GM19452 (cell line): ENCODE data around the gene MZT2A.
"Not testable (repeated sequence)": the region's sequence is repeated elsewhere in the genome, so short reads cannot be mapped to it uniquely, and the experiment has no call there.

Experiments
- ATAC-seq: cut with Tn5 transposase; IDR thresholded peaks from one replicate; pipeline ENCODE4 v1.9.1; 2021; ENCODE audit not compliant: unreplicated experiment

The MZT2A gene

DNA sequence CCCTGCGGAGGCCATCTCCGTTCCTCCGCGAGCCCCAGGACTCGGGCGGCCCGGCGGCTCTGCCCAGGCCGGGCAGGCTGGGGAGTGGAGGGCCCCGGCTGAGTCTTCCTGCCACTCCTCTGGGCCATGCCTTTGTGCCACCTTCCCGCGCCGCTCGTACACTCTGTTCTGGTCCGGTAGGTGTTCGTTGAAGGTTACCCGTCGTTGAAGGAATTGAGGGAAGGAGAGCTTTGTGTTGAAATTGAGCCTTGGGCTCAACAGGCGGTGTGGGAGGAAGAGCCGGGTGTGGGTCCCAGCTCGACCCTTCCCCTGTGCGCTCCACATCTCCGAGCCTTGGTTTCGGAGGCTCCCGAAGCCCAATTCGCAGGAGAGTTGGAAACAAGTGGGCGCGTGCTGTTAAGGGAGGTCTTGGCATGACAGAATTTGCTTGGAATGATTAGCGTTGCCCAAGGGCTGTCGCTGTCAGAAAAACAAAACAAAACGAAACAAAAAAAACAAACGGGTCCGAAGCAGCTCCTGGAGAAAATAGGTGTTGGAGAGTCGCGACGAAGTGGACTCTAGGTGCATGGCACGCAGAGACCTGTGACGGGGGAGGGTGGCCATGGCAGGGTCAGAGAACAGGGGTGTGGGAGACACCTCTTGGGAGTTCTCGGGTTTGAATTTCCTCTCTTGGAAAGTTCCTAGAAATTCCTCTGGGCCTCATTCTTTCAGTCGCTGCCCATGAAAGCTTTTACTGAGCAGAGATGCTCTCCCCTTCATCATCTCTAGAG, 1.2 kb upstream of the MZT2A start:
- peak; percentile 28 for ATAC-seq

DNA sequence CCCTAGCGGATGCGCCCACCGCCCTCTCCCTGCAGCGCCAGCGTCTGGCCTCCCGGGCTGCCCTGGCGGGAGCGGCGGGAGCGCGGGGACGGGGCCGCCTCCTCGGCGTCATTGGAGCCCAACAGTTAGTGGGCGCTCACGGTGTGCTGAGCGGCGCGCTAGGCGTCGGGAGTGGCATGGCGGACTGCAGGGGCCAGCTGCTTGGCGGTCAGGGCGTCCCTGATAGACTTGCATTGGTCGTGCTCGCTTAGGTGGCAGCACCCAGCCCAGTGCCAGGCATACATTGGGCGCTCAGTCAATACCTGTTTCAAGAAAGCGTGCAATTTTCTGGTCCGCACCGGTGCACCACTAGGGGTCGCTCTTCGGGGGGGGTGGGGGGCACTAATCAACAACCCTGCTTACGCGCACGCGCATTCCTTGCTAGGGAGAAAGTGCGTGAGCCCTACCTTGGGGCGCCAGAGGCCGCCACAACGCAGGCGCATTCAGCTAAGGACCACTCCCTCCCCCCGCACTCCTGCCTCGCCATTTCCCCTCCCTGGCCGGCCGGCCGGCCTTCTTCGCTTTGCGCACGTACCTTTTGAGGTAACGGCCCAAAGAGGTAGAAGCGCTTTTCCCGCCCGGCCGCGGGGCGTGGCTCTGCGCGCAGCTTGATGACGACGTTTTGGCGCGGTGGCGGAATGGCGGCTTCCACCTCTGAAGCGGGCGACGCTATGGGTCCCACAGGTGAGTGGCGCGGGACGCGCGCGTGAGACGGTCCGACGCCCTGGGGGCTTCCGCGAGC, 411 bp upstream of the MZT2A start:
- peak; percentile 79 for ATAC-seq

DNA sequence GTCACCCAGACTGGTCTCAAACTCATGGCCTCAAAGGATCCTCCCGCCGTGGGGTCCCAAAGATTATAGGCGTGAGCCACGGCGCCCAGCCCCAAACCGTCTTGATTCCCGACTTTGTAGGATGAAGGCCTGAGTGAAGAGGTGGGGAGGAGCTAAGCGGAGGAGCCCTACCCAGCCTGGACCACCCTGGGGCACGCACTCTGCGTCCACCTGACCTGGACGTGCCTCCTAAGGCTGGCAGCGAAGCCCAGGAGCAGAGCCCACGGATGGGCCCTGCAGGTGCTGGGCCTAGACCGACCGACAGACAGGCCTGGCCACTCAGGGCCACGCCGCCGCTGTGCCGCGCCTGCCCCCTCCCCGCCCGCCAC, 744 bp downstream of the MZT2A start:
- peak; percentile 2 for ATAC-seq

DNA sequence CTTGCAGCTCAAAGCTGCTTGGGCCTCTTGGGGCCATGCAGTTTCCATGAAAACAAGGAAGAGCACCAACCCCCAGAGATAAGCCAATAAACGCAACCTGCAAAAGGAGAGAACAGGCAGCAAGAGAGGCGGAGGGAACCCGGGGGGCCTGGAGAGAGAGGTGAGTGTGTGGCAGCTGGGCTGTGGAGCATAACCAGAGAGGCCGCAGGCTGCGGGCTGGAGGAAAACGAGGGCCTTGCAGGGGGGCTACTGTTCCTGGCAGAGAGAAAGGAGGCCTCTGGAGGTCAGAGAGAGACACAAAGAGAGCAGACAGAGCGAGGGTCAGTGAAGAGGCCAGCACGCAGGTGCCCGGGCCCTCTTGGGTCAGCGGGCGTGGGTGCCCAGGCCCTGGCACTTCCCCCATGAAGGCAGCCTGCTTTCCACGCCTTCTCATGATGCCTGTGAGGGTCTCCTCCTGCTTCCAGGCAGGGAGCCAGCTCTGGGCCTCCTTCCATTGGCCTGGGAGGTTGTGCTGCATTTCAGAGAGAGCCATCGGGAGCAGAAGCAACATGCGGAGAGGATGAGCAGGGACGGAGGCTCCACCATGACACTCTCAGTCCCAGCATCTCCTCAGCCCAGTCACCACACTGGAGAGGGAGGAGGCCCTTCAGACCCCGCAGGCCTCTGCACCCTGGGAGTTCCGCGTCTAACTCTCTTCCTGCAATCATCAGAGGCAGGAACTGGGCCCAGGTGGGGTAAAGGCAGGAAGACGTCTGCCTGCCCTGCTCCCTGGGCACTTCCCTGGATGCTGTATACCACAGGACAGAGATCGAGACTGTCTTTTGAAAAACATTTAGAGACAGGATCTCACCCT, 1.4 kb downstream of the MZT2A start:
- not testable (repeated sequence) for ATAC-seq

DNA sequence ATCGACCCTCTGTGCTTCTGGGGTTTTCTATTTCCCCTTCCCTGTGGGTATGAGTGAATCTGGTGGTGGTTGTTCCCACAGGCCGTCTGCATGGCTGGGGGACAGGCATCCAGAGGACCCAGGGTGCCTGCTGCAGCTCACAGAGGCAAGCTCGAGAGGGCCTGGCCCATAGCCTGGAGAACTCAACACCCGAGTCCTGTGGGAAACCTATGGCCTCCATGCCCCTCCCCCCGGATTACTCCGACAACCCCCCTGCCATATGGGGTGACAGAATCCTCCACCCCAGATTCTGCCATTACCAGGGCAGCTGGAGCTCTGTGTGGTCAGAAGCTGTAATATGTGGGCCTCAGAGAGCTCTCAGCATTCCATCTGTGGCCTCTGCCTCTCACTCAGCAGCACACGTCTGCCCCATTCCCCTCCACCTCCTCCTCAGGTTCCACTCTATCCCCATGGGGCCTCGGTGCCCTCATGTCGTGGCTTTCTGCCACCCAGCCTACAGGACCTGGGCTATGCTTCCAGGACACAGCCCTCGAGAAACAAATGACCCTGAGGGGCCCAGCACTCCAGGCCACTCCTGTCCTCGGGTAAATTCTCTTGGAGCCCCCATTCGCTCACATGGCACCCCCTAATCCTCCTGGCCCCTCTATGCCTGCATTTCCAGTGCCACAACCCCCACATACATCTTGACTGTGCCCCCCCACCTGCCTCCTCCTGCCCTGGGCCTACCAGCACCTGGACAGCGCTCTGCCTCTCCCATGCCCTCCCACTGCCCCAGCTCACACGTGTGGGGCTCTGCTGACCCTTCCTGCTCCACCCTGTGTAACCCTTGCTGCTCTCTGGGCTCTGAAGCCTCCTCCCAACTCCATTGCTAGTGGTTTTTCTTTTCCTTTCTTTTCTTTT, 3.6 kb downstream of the MZT2A start:
- ATAC-seq = no peak

DNA sequence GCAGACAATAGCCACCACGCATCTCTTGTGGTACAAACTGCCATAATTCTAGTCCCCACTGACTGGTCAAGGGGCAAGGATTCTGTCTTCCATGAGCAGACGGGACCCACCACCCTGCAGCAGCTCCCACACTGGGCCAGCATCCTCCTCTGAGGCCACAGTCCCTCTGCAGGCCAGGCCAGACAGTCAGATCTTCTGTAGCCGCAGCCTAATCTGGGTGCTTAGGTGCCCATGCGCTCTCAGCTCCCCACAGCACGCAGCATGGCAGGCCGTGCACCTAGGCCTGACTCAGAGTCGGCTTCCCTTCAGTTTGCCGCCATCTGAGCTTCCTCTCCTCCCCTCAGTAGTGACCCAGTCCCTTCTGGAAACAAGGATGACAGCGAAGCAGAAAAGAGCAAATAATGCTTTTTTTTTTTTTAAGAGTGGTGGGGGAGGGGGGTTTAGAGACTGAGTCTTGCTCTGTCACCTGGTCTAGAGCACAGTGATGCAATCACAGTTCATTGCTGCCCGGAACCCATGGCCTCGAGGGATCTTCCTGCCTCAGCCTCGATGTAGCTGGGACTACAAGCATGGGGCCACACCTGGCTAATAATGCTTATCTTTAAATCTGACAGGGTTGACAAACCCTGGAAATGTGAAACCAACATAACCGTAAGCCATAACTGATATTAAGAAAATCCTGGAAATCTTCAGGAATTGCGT, 5.8 kb downstream of the MZT2A start:
- ATAC-seq = not testable (repeated sequence)

DNA sequence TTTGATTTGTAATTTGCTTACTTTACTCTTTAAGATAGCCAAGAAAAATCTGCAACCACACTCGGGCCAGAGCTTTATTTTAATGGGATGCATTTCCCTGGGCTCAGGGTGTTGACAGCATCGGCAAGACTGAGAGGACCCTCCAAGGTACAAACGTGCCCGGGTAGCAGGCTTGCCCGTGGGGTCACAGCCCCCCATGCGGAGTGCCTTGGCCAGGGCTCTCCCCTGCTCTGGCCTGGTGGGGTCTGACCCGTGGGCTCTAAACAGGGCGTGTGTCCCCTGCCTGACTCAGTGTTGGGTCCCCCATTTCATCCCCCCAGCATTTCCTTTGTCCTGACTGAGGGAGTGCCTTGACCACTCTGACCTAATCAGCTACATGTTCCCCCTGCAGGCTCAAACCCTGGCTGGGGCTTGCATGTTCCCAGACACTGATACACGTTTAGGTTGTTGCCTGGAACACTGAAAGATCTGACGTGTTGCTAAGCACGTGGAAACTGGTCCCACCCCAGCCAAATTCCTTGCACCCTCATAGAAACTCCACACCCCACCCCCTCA, 7.2 kb downstream of the MZT2A start:
- ATAC-seq = not testable (repeated sequence)

DNA sequence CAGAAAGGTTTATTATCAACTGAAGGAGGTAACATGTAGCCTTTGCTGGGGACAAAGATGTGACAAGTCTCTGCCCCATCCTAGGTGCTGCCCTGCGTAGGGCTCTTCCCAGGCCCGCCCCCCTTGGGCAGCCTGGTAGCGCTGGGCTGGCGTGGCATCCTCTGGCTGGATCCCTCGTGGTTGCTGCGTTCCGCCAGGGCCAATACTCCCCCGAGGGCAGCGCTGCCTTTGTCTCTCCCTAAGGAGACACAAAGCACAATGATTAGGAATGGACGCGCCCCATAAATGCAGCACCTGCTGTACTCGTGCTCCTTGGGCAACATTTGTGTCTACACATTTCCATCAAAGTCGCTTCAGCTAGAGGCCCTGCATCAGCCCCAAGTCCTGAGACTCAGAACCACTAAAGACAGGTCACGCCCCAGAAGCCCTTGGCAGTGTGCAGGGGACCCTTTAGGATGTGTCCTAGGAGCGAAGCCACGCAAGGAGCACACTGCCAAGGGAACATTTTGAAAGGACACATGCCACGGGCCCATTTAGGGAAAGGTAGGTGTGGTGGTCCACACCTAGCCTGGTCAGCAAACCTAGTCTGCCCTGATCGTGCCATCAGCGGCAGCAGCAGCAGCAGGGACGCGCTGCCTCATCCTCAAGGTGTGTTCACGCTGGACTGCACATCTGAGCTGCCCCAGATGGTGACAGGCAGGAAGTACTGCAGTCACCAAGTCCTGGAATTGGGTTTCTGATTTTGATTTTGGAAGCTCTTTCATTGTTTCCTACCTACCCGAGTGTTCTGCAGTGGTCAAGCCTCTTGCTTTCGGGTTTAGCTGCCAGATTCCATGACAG, 8.0 kb downstream of the MZT2A start:
- not testable (repeated sequence) for ATAC-seq

DNA sequence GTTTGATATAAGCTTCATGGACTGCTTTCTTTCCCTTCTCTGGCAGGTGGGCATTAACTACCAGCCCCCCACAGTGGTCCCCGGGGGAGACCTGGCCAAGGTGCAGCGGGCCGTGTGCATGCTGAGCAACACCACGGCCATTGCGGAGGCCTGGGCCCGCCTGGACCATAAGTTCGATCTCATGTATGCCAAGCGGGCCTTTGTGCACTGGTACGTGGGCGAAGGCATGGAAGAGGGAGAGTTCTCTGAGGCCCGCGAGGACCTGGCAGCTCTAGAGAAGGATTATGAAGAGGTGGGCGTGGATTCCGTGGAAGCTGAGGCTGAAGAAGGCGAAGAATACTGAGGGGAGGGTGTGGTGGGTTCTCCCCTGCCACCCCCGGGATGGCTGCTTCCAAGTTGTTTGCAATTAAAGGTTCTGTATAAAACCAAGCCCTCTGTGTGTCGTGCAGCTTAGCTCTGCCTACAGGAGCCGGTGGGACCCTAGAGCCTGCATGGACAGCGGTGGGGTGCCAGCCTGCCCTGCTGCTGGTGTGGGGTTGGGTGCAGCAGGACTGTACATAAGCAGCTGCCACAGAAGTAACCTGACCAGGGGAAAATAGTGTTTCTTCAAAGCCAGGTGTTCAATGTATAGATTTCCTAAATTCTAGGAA, 9.6 kb downstream of the MZT2A start:
- ATAC-seq = not testable (repeated sequence)

DNA sequence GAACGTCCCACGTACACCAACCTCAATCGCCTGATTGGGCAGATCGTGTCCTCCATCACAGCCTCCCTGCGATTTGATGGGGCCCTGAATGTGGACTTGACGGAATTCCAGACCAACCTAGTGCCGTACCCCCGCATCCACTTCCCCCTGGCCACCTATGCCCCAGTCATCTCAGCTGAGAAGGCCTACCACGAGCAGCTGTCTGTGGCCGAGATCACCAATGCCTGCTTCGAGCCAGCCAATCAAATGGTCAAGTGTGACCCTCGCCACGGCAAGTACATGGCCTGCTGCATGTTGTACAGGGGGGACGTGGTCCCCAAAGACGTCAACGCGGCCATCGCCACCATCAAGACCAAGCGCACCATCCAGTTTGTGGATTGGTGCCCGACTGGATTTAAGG, 11.8 kb downstream of the MZT2A start:
- not testable (repeated sequence) for ATAC-seq

DNA sequence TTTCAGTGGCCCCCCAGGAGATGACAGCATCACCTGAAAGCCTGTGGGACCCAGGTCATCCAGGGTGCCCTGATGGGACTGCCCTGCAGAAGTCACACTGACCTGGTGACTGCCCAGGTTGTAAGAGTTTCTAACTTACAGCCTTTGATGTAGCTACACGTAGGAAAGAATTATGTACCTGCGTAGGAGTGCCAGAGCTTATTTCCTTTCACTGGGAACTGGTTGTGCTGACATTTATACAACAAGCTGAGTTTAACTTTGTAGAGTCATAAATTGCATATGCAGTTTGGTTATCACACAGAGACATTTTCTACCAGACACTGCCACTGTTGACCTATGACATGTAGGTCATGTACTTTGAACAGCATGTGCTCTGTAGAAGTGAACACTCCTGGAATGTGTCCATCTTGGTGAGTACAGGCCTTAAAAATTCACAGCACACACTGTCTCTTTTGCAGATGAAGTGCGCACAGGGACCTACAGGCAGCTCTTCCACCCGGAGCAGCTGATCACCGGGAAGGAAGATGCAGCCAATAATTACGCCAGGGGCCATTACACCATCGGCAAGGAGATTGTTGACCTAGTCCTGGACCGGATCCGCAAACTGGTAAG, 13.2 kb downstream of the MZT2A start:
- ATAC-seq = not testable (repeated sequence)

DNA sequence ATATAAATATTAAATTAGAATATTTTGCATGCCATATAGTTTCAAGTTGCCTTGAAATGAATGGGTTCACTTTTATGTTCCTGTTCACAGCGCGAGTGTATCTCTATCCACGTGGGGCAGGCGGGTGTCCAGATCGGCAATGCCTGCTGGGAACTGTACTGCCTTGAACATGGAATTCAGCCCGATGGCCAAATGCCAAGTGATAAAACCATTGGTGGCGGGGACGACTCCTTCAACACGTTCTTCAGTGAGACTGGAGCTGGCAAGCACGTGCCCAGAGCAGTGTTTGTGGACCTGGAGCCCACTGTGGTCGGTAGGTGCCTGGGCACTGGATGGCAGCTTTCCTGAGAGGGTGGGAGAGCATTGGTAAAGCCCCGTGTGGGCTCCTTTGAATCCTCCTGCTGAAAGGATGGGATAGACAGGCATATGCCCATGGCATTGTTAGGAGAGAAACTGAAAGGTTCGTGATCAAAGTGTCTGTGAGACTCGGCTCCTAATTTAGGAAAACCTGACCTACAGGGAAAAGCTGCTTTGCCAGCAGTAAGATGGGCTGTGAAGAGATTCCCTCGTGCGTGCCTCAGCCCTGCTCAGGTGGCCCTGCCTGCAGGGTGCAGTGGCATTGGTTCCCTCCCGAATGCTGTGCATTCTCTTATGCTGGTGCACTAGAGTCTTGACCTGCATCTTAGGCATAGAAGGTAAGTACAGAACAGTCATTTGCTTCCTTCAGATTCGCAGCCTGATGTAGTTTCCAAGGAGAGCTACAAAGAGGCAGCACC, 13.9 kb downstream of the MZT2A start:
- not testable (repeated sequence) for ATAC-seq

DNA sequence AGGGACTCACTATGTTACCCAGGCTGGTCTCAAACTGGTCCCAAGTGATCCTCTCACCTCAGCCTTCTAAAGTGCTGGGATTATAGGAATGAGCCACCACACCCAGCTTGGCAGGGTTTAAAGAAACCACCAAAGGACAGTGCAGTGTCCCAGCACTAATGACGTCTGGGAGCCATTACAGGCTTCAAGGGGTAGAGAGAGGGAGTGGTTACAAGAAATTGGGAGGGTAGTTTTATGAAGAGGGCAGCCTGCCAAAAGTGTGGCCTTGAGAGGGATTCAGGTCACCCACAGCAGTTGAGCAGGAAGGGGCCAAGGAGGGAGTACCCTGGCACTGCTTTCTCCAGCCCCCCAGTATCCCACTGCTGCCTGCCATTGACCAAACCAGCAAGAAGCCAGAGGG, 15.0 kb downstream of the MZT2A start:
- not testable (repeated sequence) for ATAC-seq

DNA sequence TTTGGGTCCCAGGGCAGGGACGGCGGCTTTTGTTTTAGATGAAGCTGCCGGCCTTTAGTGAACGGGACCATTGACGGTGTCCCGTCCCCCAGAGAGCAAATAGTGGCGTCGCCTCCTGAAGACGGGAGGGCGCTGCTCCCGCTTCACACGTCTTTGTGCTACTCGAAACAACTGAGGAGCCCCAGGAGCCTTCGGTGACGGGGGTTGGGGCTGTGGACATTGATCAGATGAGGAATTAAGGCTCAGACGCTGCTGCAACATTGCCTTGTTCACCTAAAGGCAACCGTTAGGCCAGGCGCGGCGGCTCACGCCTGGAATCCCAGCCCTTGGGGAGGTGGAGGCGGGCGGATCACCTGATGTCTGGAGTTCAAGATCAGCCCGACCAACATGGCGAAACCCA, 15.8 kb downstream of the MZT2A start:
- ATAC-seq = not testable (repeated sequence)

DNA sequence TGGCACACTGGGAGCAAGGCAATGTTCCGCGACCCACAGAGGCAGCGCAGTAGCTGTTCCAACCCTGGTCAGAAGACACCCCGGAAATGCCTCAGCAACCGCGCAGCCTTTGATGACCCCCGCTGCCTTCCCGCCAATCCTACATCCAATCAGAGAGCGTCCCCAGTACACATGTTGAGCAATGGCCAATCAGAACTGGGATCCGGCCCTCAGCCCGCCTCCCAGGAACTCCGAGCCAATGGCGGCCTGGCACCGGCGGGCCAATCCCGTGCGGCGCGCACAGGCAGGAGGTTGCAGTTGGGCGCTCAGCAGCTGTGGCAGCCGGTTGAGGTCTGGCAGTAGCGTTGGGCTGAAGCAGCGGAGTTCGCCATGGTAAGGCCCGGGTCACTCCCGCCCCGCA, 16.4 kb downstream of the MZT2A start, which contains the start of gene TUBA3D:
Gene TUBA3D (plus strand): TSS at position 289 of the 400 bp plus-strand sequence. CDS start 81 bp downstream, at position 370.
- no peak for ATAC-seq

DNA sequence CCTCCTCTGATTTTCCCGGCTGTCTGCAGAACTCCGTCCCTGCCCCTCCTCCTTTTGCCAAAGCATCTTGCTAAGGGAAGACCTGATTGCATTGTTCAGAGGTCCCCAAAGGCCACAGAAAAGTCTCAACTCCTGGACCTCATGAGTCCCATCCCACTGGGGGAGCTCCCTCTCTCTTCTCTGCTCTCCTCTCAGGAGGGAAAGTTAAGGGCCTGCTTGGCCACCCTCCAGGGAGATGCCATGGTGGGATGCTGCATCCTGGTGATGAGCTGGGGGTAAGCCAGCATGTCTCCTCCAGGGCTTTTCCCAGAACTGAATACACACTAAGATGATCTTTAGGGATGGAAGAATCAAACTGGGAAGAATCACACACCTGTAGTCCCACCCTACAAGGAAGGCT, 18.9 kb downstream of the MZT2A start:
- ATAC-seq = not testable (repeated sequence)

DNA sequence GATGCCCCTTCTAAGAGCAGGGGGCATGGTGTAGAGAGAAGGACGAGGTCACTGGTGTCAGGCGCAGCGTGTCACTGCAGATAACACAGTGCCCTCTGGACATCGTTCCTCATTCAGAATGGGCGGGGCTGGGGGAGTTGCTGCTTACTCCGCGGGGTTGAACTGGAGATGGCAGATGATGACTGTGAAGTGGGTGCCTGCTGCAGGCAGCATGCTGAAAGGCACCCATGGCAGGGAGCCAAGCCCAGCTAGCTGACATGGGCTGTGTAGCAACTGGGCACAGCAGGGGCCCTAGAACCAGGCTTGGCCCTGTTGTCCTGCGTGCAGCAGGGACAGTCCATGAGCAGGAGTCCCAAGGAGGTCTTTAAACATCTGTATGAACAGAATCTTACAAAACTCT, 20.6 kb downstream of the MZT2A start:
- ATAC-seq = not testable (repeated sequence)
